Peyer's patch (tissue), 4 donors: Measurements from ENCODE around the gene MRPS9. TPM values are rescaled to one million over a fixed set of nuclear protein-coding genes. Genes with fewer than 3 reads are reported as not detected.

Experiments
- DNase-seq, 3 donors: peaks; one replicate each; pipeline ENCODE4 v3.0.0-alpha.2; 2017 to 2019
- H3K27ac ChIP-seq, 4 donors: fragments of 200-600 bp; sonication (generic); one replicate each; pipeline ENCODE4 v1.5.1; 2016 to 2019
- H3K27me3 ChIP-seq, 2 donors: fragments of 200-600 bp; sonication (generic); one replicate each; pipeline ENCODE4 v1.5.1; 2019
- H3K36me3 ChIP-seq, 3 donors: fragments of 200-600 bp; sonication (generic); one replicate each; pipeline ENCODE4 v1.5.1; 2016 to 2019
- H3K4me1 ChIP-seq, 4 donors: fragments of 200-600 bp; sonication (generic); one replicate each; pipeline ENCODE4 v1.5.1; 2016 to 2019
- H3K4me3 ChIP-seq, 4 donors: fragments of 200-600 bp; sonication (generic); 1 replicate in 3 of 4; 2 replicates in 1 of 4; pipeline ENCODE4 v1.5.1; 2016 to 2019; ENCODE audit warnings: mild to moderate bottlenecking in 1 of 4
- H3K9me3 ChIP-seq, 4 donors: fragments of 200-600 bp; sonication (generic); one replicate each; pipeline ENCODE4 v1.5.1; 2016 to 2019; ENCODE audit warnings: mild to moderate bottlenecking in 1 of 4
- POLR2A ChIP-seq, 2 donors: fragments of 450-650 bp; IDR thresholded peaks; one replicate each; pipeline ENCODE4 v1.5.1; 2017; ENCODE audit warnings: antibody characterized with exemption in 2 of 2, mild to moderate bottlenecking in 2 of 2, moderate library complexity in 2 of 2
- total RNA-seq, 4 donors: library from RNA; depleted of rRNA; stranded (reverse); fragments of >200 nt; gene quantifications; one replicate each; pipeline ENCODE4 v1.1.0, GENCODE V29; 2016
- TF ChIP-seq, protein P1 (sequence below), 6 experiments: fragments of 450-650 bp in 4 of 6; fragments of 200-600 bp in 2 of 6; sonication (generic) in 1 of 6; IDR thresholded peaks; one replicate each; pipeline ENCODE4 v1.5.1; 2017 to 2019; ENCODE audit warnings: antibody characterized with exemption in 6 of 6, mild to moderate bottlenecking in 3 of 6, moderate library complexity in 1 of 6

MRPS9 gene
- total RNA-seq, 4 donors from 2014 or later: 9.7 to 34.7 (median 17.5) TPM

DNA sequence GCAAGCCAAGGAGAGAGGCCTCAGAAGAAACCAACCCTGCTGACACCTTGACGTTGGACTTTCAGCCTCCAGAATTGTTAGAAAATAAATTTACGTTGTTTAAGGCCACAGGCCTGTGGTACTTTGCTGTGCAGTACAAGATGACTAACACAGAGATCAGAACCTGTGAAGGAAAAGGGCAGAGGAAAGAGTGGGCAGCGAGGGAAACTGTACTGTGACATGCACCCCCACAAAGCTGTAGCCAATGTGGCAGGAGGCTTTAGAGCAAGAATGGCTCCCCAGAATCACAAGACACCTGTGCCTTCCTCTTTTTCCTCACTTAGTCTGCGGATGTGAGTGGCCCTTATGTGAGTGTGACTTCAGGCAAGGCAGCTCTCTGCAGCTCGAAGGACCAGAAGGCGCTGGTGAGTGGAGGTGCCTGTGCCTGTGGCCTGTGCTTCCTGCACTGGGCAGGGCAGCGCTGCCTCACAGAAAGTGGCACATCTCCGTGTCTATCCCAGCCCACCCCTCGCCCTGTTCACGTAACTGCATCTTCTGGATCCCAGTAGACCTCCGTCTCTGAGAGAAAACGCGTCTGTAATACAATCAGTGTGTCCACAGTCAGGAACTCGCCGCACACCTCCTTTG, 89.5 kb downstream of the MRPS9 start:
- H3K27me3 ChIP-seq: no peaks in the 10 kb centered on the region
- no peaks in the 10 kb centered on the region for H3K36me3 ChIP-seq
- H3K9me3 ChIP-seq: no peaks in the 10 kb centered on the region
- TF ChIP-seq, protein P1, sequence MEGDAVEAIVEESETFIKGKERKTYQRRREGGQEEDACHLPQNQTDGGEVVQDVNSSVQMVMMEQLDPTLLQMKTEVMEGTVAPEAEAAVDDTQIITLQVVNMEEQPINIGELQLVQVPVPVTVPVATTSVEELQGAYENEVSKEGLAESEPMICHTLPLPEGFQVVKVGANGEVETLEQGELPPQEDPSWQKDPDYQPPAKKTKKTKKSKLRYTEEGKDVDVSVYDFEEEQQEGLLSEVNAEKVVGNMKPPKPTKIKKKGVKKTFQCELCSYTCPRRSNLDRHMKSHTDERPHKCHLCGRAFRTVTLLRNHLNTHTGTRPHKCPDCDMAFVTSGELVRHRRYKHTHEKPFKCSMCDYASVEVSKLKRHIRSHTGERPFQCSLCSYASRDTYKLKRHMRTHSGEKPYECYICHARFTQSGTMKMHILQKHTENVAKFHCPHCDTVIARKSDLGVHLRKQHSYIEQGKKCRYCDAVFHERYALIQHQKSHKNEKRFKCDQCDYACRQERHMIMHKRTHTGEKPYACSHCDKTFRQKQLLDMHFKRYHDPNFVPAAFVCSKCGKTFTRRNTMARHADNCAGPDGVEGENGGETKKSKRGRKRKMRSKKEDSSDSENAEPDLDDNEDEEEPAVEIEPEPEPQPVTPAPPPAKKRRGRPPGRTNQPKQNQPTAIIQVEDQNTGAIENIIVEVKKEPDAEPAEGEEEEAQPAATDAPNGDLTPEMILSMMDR (IDR thresholded peaks at IDR 0.05): no peak
- no peak for TF ChIP-seq POLR2A (IDR thresholded peaks at IDR 0.05)
- DNase-seq: no peak
- no peak overlapping the region for H3K27ac ChIP-seq
- H3K4me1 ChIP-seq: no peaks in the 10 kb centered on the region
- H3K4me3 ChIP-seq: no peak overlapping the region

DNA sequence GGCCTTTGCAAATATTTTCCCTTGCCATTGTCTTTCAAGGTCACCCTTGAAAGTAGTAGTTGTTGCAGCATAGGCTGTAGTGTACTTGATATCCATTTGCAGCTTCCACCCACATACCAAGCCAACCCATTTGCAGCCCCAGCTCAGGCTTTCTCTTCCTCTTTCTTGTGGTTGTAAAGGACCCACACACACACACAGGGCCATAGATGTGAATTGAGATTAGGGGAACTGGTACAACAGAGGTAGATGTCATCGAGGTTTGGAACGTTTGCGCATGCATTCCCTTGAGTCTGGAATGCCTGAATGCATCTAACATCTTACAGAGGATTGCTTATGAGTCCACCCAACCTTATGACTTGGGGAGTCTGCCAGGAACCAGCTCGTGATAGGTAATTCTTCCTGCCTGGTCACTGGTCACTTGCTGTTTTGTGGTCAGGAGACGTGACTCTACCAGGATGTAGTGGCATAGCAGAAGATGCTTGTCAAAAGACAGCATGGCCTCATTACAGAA, 91.9 kb downstream of the MRPS9 start:
- Histone ChIP-seq H3K27ac (no peak overlapping the region), H3K36me3 (no peaks in the 10 kb centered on the region), H3K9me3 (no peaks in the 10 kb centered on the region), H3K27me3 (no peaks in the 10 kb centered on the region), H3K4me1 (no peaks in the 10 kb centered on the region), H3K4me3 (no peak overlapping the region)
- TF ChIP-seq, protein P1 (IDR thresholded peaks at IDR 0.05): no peak
- no peak for DNase-seq

DNA sequence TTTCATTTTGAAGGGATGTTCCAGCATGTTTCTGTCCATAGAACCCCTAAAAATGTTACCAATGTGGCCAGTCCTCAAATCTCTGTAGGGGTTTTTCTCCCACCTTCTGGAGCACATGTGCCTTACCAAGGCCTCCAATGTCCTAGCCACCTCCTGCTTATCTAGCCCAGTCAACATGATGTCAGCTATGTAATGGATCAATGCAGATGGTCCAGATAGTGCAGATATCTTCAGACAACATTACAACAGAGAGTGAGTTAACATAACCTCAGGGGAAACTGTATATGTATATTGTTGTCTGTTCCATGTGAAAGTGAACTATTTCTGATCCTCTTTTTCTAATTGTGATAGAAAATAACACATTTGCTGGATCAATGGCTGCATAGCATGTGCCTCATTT, 92.7 kb downstream of the MRPS9 start:
- H3K4me3 ChIP-seq: no peak overlapping the region
- no peak for DNase-seq
- no peak overlapping the region for H3K27ac ChIP-seq
- no peaks in the 10 kb centered on the region for H3K36me3 ChIP-seq
- no peaks in the 10 kb centered on the region for H3K9me3 ChIP-seq
- H3K27me3 ChIP-seq: no peaks in the 10 kb centered on the region
- TF ChIP-seq, protein P1 (IDR thresholded peaks at IDR 0.05): no peak
- TF ChIP-seq POLR2A (IDR thresholded peaks at IDR 0.05): no peak
- H3K4me1 ChIP-seq: no peaks in the 10 kb centered on the region

DNA sequence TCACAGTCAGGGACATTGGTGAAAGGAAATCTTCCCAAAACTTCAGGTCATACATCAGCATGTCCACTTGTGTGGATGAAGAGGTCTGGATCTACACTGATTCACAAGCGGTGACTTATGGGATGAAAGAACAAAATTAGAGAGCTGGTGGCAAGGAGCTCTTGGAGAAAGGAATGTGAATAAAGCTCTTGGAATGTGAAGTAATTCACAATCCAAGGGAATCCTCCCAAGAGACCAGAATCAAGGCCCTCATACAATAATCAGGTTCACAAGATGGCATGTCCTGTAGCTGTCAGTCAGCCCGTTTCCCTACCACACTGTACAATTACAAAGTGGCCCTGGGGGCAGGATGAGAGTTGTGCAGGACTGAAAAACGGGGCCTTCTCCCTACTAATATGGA, 96.2 kb downstream of the MRPS9 start:
- Histone ChIP-seq H3K27ac (no peak overlapping the region), H3K4me1 (no peaks in the 10 kb centered on the region), H3K4me3 (no peak overlapping the region), H3K36me3 (no peaks in the 10 kb centered on the region), H3K27me3 (no peaks in the 10 kb centered on the region), H3K9me3 (no peaks in the 10 kb centered on the region)
- DNase-seq: no peak
- no peak for TF ChIP-seq POLR2A (IDR thresholded peaks at IDR 0.05)
- TF ChIP-seq, protein P1 (IDR thresholded peaks at IDR 0.05): no peak

DNA sequence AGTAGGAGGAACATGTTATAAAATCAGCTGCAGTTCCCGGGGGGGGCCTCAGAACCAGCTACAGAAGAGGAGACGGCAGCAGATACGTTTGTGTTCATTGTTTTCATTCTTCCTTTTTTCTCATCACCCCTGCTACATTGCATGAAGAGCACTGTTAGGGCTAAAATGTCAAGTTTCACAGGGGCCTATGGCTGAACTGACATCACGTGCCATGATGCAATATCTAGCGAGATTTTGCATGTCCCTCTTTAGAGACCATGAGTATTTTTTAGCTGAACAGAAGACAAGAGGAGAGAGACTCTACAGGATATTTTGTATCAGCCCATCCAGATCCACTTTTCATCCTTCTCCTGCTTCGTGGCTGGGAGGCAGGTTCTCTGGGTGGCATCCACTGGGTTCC, 97.6 kb downstream of the MRPS9 start:
- Histone ChIP-seq H3K27ac (no peak overlapping the region), H3K36me3 (no peaks in the 10 kb centered on the region), H3K4me3 (no peak overlapping the region), H3K27me3 (no peaks in the 10 kb centered on the region), H3K4me1 (no peaks in the 10 kb centered on the region), H3K9me3 (no peaks in the 10 kb centered on the region)
- TF ChIP-seq POLR2A (IDR thresholded peaks at IDR 0.05): no peak
- TF ChIP-seq, protein P1 (IDR thresholded peaks at IDR 0.05): no peak
- no peak for DNase-seq

DNA sequence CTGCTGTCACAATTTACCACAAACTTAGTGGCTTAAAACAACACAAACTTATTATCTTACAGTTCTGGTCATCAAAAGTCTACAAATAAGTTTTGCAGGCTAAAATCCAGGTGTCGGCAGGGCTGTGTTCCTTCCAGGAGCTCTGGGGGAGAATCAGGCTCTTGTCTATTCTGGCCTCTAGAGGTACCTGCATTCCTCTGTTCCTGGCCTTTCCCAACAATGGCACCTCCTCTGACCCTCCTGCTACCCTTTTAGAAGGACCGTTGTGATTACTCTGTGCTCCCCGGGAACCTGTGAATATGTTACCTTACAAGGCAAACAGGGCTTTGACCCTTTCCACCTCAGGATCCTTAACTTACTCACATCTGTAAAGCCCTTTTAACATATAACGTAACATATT, 98.5 kb downstream of the MRPS9 start:
- H3K9me3 ChIP-seq: no peaks in the 10 kb centered on the region
- H3K27ac ChIP-seq: no peak overlapping the region
- TF ChIP-seq POLR2A (IDR thresholded peaks at IDR 0.05): no peak
- TF ChIP-seq, protein P1 (IDR thresholded peaks at IDR 0.05): no peak
- DNase-seq: no peak
- no peak overlapping the region for H3K4me3 ChIP-seq
- H3K4me1 ChIP-seq: no peaks in the 10 kb centered on the region
- no peaks in the 10 kb centered on the region for H3K36me3 ChIP-seq
- H3K27me3 ChIP-seq: no peaks in the 10 kb centered on the region
